Cerebellar cortex (tissue), 1 donor: ENCODE measurements around the gene CHD6.

Experiments used
- DNase-seq: peaks from one replicate; pipeline ENCODE4 v3.0.0-alpha.2; 2015; ENCODE audit warnings: low spot score

The CHD6 gene

DNA sequence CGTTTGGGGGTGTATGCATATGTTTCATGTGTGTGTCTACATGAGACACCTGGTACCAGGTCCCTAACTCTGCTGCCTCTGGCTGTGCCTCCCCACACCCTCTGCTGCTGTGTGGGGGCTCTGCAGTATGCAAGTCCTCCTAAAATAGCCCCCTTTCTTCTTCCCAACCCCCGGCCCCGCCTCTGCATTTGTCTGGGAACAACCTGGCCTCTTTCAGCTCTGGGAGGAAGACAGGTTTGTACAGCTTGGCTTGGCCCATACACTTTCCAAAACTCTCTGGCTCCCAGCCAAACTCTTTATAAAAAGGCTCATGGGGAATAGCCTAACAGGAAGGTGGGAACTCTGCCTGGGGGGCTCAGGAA lies 224.5 kb downstream of the CHD6 start:
- no peak for DNase-seq

DNA sequence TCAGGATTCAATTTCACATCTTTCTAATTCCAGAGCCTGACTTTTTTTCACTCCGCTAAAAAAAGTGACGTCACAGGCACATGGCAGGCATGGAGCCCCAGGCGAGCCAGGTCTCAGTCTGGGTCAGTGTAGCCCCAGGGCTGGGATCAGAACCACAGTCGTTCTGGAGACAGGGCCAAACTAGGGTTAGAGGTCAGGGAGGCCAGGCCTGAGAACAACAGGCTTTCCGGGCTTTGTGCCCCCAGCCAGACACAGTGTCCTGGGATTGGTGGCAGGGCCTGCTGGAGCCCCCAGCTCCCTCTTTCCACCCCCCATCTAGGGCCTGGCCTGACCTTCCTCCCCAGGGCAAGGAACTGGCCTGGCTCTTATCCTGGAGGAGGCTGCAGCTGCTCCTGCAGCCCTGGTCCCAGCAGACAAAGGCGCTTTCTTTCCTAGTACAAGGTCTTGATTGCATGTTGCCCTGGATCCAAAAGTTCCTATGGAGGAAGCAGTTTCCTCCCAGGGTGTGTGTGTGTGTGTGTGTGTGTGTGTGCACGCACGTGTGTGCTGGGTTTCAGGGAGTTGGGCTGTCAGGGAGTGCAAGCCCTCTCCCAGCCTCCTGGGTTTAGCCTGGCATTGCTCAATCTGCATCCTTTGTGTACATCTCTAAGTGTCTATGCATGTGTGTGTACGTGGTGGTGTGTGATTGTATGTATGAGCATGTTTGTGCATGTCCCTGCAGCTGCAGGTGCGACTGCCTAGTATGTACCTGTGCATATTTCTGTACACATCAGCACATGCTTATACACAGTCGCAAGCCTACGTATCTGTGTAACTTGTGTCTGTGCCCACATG lies 225.1 kb downstream of the CHD6 start:
- no peak for DNase-seq

DNA sequence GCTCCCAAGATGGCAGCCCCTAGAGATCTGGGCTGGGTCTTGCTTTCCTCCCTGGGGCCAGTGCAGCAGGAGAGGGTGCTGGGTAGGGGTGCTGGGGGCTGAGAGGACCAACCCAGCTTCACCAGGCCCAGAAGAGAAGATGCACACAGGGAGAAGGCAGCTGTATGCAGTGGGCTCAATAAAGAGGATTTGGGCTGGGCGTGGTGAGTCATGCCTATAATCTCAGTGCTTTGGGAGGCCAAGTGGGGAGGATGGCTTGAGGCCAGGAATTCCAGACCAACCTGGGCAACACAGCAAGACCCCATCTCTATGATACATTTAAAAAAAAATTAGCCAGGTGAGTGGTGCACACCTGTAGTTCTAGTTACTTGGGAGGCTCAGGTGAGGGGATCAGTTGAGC lies 225.9 kb downstream of the CHD6 start:
- DNase-seq, result no peak

- no peak for DNase-seq
Measured at GRCh38 chr20:41391587-41392001, 226.6 kb downstream of the CHD6 start.

- DNase-seq, result no peak
Measured at GRCh38 chr20:41390889-41391288, 227.3 kb downstream of the CHD6 start.

DNA sequence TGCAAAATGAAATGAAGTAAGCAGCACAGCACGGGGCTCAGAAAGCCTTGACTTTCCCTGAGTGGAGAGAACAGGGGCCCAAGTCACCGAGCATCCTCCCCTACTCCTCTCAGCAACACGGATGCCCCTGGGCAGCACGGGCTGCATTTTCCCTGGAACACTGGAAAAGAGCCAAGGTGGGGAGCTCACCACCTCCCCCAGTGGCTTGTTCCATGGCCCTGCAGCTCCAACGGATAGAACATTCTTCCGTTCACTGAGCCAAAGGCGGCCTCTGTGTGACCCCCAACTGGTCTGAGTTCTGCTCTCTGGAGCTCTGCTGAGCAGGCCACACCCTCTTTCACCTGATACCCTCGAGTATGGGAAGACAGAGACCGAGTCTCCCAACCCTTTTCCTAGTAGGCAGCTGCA lies 230.7 kb downstream of the CHD6 start:
- no peak for DNase-seq

GRCh38 chr20:41386502-41387427 lies 231.4 kb downstream of the CHD6 start:
- no peak for DNase-seq

GRCh38 chr20:41382791-41383305 lies 235.3 kb downstream of the CHD6 start:
- DNase-seq, result no peak

- DNase-seq, result no peak
Measured at GRCh38 chr20:41380551-41381193, 237.5 kb downstream of the CHD6 start.

DNA sequence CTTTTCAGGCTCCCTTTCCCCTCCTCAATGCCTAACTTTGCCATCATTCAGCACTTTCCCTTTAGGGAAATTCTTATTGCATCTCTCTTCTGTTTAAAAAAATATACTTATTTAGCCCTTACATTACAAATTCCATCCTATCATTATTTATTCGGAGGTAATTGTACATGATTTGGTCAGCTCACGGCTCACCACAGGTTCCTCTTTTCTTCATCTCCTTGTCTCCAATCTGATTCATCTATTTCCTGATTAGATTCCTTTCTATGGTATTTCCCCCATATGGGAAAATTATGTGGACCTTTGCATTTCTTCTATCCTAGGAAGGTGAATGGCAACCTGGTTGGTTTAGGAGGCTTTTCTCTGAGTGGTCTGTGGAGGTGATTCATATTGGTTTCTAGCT lies 238.6 kb downstream of the CHD6 start:
- no peak for DNase-seq

GRCh38 chr20:41377275-41377674 lies 240.9 kb downstream of the CHD6 start:
- DNase-seq, result no peak

DNA sequence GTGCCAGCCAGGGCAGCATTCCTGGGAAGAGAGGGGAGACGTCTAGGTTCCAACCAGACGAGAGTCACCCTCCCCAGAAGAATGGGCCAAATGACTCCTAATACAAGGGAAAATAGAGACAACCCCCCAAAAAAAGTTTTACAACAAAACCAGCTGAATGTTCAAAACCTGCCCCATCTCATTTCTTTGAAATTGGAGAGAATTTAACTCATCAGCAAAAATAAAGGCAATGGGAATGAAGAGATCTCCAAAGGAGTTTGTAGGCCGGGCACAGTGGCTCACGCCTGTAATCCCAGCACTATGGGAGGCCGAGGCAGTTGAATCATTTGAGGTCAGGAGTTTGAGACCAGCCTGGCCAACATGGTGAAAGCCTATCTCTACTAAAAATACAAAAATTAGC lies 241.8 kb downstream of the CHD6 start:
- no peak for DNase-seq

- DNase-seq, result no peak
Measured at GRCh38 chr20:41375846-41376245, 242.3 kb downstream of the CHD6 start.

DNA sequence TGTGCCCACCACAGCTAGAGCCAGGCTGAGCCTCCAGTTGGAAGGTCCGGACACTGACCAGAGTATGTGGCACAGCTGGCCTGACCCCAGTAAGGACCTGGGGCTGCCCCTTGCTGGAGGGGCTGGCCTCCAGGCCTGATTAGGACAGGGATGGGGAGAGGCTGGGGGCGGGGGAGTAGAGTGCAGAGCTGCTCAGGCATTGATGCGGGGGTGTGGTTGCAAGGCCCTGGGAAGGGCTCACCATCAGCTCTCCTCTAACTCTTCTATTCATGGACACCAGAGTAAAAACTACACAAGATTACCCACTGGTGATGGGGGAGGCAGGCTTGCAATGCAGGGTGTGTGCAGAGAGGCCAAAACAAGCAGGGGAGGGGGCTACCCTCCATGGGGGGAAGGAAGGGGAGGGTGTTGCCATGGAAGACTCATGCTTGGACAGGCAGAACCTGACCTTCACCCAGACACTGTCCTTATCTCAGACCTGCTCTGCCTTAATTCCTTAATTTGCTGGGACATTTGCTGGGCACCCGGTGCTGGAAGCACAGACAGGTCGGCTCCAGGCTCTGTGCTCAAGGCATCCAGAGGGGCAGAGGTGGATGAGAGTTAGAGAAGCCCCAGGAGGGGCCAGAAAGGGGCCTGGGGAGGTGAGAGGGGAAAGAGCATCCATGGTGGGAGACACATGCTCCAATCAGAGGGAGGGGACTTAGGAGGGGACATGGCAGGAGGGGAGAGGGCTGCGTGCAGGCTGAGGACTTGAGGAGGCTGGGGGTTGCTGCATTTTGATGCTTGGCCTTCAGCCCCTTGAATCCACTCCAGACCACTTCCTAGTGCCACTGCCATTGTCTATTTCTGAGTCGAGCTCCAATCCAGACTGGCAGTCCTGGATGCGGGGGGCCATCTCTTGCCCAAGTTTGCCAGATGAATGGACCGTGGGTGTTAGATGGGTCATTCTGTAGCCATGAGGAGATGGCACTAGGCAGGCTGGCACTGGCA lies 244.0 kb downstream of the CHD6 start:
- DNase-seq, result no peak

DNA sequence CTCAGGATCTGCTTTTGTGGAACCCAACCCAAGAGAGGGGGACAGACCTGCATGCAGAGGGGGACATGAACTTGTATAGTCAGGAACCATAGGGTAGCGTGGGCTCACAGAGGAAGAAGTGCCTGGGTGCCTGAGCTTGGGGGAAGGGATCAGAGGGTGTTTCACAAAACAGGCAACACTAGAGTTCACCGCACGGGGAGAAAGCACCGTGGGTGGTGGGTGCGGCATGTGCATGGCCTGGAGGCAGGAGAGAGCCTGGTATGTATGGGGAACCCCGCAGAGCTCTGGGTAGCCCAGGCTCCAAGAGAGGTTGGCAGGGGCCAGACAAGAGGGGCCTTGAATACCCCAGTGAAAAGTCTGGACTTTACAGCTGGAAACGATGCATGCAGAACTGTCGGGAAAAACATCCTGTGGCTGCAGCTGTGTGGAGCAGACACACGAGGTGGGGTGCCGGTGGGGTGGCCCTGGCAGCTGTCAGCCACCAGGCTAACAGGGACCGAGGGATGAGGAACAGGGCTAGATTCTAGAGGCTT lies 244.9 kb downstream of the CHD6 start:
- DNase-seq, result no peak

- DNase-seq, result no peak
Measured at GRCh38 chr20:41371371-41371770, 246.8 kb downstream of the CHD6 start.

DNA sequence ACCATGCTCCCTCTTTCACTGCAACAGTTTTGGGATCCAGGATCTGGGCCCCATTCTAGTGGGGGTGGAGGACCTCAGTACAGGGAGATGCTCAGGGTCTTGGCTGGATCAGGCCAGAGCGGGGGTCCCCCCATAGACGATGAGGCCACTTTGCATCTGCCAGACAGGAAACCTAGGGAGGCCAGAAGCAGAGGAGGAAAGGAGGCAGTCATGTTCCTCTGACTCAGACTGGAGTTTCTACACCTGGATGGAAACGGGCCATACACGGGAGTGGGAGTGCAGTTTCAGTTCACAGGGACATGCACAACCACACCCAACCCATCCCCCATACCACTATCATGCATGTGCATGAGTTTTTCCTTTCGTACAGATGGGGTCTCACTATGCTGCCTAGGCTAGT lies 248.0 kb downstream of the CHD6 start:
- no peak for DNase-seq

GRCh38 chr20:41369673-41370072 lies 248.5 kb downstream of the CHD6 start:
- DNase-seq, result no peak

DNA sequence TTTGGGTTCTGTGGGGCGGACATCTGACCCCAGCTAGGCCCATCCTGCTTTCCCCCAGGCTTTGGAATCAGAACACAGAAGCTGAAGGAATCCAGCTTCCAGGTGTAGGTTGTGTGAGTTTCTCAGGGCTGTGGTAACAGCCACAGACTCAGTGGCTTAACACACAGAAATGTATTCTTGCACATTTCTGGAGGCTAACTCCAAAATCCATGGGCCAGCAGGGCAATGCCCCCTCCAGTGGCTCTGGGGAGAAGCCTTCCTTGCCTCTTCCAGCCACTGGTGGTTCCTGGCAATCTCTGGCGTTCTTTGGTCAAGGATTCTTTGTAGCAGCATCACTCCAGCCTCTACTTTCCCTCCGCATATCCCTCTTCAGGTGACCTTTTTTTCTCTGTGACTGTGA lies 250.2 kb downstream of the CHD6 start:
- DNase-seq, result no peak

GRCh38 chr20:41367393-41367695 lies 250.8 kb downstream of the CHD6 start:
- DNase-seq, result no peak
